Testis (tissue), 3 donors: ENCODE measurements around the gene AIG1. TPM values are rescaled to one million over a fixed set of nuclear protein-coding genes. Genes with fewer than 3 reads are reported as not detected.
A peak's percentile ranks its signal among the peaks of the same experiment; 100 is the strongest.

Experiments used
- DNase-seq: peaks from one replicate; pipeline ENCODE4 v3.0.0-alpha.2; 2019
- H3K27ac ChIP-seq, 2 donors: fragments of 200-600 bp; sonication (generic); one replicate each; pipeline ENCODE4 v1.5.1; 2019
- H3K27me3 ChIP-seq: fragments of 200-600 bp; sonication (generic); one replicate; pipeline ENCODE4 v1.5.1; 2019
- H3K36me3 ChIP-seq: fragments of 200-600 bp; sonication (generic); one replicate; pipeline ENCODE4 v1.5.1; 2017; ENCODE audit warnings: low read depth; ENCODE audit errors: missing control alignments
- H3K4me1 ChIP-seq: fragments of 200-600 bp; sonication (generic); one replicate; pipeline ENCODE4 v1.5.1; 2019
- H3K4me3 ChIP-seq, 2 donors: fragments of 200-600 bp; sonication (generic); one replicate each; pipeline ENCODE4 v1.5.1; 2017 to 2019
- H3K9me3 ChIP-seq: fragments of 200-600 bp; sonication (generic); one replicate; pipeline ENCODE4 v1.5.1; 2017
- CTCF ChIP-seq, 3 experiments: fragments of 450-650 bp in 2 of 3; fragments of 200-600 bp in 1 of 3; sonication (generic) in 1 of 3; IDR thresholded peaks; one replicate each; pipeline ENCODE4 v1.5.1; 2016 to 2019; ENCODE audit warnings: antibody characterized with exemption in 3 of 3, mild to moderate bottlenecking in 2 of 3, moderate library complexity in 1 of 3
- POLR2A ChIP-seq: fragments of 450-650 bp; IDR thresholded peaks from one replicate; pipeline ENCODE4 v1.6.1; 2017; ENCODE audit warnings: antibody characterized with exemption, mild to moderate bottlenecking, moderate library complexity
- WGBS, 2 donors: methylation state at CpG; one replicate each; pipeline ENCODE4 v1.1.5; 2018; 5-methylcytosine and 5-hydroxymethylcytosine counted together
- intact Hi-C: fragments of 100-400 bp; cut with DNase I; formaldehyde crosslinking; loops from one replicate; pipeline ENCODE4 v1.15.1; 2023; ENCODE audit warnings: low total_unique reads
- polyA plus RNA-seq: library from polyadenylated mRNA; stranded (reverse); fragments of 350-450 nt; fragmentation: Illumina TruSeq; extraction: RNeasy Lipid Tissue Mini Kit (QIAGEN cat#74804); gene quantifications from one replicate; pipeline ENCODE4 v1.2.3, GENCODE V29; 2014; ENCODE audit warnings: low read depth, low replicate concordance; ENCODE audit not compliant: insufficient read depth
- total RNA-seq, 2 donors: library from RNA; depleted of rRNA; stranded (reverse); fragments of >200 nt; gene quantifications; one replicate each; pipeline ENCODE4 v1.2.3, GENCODE V29; 2016

AIG1 gene
- total and polyA plus RNA-seq, 3 donors from 2014 or later = 39.6 to 57.9 (median 50.7) TPM

GRCh38 chr6:143107911-143108761 is 47.4 kb downstream of the AIG1 start:
- Histone ChIP-seq H3K36me3 (no peaks in the 10 kb centered on the region), H3K4me3 (no peak overlapping the region), H3K4me1 (no peaks in the 10 kb centered on the region), H3K27me3 (no peaks in the 10 kb centered on the region), H3K27ac (peak overlapping the region; percentile 6 to 58), H3K9me3 (no peaks in the 10 kb centered on the region)
- no peak for DNase-seq
- intact Hi-C loops = no loop called here
- no peak for TF ChIP-seq POLR2A
- no peak for TF ChIP-seq CTCF (IDR thresholded peaks at IDR 0.05)
- 66 to 68% methylated on average over 6 of the region's 6 CpGs for WGBS, 2 donors

- H3K4me3 ChIP-seq = no peak overlapping the region
- H3K27ac ChIP-seq = peak overlapping the region in 1 of 2 donors; percentile 12
- no peaks in the 10 kb centered on the region for H3K4me1 ChIP-seq
- intact Hi-C loops = no loop called here
- no peak for DNase-seq
- H3K9me3 ChIP-seq = no peaks in the 10 kb centered on the region
- H3K36me3 ChIP-seq = no peaks in the 10 kb centered on the region
- 82 to 87% methylated on average over 4 of the region's 4 CpGs for WGBS, 2 donors
- no peaks in the 10 kb centered on the region for H3K27me3 ChIP-seq
- TF ChIP-seq POLR2A (no peak), CTCF (IDR thresholded peaks at IDR 0.05) (no peak)
Observed at GRCh38 chr6:143109196-143109595, 48.5 kb downstream of the AIG1 start.

DNA sequence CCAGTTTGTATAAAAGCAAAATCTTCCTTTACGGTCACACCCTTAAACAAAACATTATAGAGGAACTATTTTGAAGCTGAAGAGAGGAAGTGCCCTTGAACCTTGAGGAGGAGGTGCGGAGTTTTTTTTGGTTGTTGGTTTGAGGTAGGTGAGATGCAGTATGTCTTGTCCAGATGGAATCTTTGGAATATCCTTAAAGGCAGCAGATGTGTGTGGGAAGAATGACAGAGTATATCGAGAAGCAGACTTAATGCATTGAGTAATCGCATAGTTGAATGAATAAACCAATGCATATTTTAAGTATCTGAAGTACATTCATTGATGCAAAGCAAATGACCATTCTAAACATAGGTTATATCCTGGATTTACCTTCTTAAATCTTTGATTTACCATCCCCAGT is 49.9 kb downstream of the AIG1 start:
- Histone ChIP-seq H3K4me1 (no peaks in the 10 kb centered on the region), H3K9me3 (no peaks in the 10 kb centered on the region), H3K27ac (no peak overlapping the region), H3K36me3 (no peaks in the 10 kb centered on the region), H3K27me3 (no peaks in the 10 kb centered on the region), H3K4me3 (no peak overlapping the region)
- no peak for DNase-seq
- intact Hi-C loops = no loop called here
- no peak for TF ChIP-seq CTCF (IDR thresholded peaks at IDR 0.05)
- no peak for TF ChIP-seq POLR2A
- WGBS, 2 donors = 83 to 88% methylated on average over 4 of the region's 4 CpGs

DNA sequence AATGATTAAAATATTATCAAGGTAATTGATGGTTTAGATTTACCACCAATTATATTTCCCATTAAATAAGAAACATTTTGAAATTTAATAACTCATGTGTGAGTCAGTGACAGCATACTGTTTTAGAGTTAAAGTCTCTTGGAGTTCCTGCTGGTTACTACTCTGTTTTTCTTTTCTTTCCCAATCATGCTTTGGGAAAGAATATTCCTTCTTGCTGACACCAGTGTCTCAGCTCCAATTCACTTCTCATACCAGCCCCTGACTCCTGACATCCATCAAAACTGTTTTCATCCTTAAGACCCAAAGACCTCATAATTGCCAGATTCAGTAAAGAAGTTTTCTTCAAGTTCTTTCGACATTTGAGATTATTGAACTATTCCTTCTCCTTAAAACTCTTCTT is 50.3 kb downstream of the AIG1 start:
- DNase-seq = no peak
- no peak overlapping the region for H3K27ac ChIP-seq
- 92 to 100% methylated on average over 1 of the region's 1 CpG for WGBS, 2 donors
- H3K36me3 ChIP-seq = no peaks in the 10 kb centered on the region
- H3K27me3 ChIP-seq = no peaks in the 10 kb centered on the region
- H3K9me3 ChIP-seq = no peaks in the 10 kb centered on the region
- TF ChIP-seq POLR2A = no peak
- TF ChIP-seq CTCF (IDR thresholded peaks at IDR 0.05) = no peak
- intact Hi-C loops = no loop called here
- no peak overlapping the region for H3K4me3 ChIP-seq
- no peaks in the 10 kb centered on the region for H3K4me1 ChIP-seq

DNA sequence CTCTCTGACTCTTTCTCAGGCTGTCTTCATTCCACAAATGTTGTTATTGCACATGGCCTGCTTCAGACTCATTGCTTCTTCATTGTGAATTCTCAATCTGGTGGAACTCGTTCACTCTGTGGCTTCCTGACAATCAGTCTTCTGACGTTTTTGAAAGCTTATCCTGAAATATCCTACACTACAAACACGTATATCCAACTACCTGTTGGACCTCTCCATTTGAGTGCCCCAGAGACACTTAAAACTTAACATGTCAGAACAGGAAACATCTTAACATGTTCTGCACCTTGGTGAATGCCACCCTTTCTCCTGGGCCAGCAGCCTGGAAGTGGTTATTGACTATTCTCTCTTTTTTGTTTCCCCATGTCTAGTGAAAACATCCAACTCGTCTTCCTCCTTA is 50.8 kb downstream of the AIG1 start:
- DNase-seq = no peak
- intact Hi-C loops = no loop called here
- H3K9me3 ChIP-seq = no peaks in the 10 kb centered on the region
- TF ChIP-seq POLR2A (no peak), CTCF (IDR thresholded peaks at IDR 0.05) (no peak)
- no peak overlapping the region for H3K4me3 ChIP-seq
- WGBS, 2 donors = 88 to 93% methylated on average over 4 of the region's 4 CpGs
- no peaks in the 10 kb centered on the region for H3K36me3 ChIP-seq
- no peak overlapping the region for H3K27ac ChIP-seq
- no peaks in the 10 kb centered on the region for H3K4me1 ChIP-seq
- no peaks in the 10 kb centered on the region for H3K27me3 ChIP-seq
